ENCODE data around the gene NLGN3. TPM values are rescaled to one million over a fixed set of nuclear protein-coding genes. Genes with fewer than 3 reads are reported as not detected.

NLGN3 gene
- total RNA-seq, 2 experiments from 2014 or later, result 3.4 to 4.3 TPM

GRCh38 chrX:71181558-71181909, 36.9 kb downstream of the NLGN3 start:
- Mint-ChIP-seq H3K27me3 (no peaks in the 10 kb centered on the region), H3K4me3 (peak overlapping the region; percentile 98), H3K9me3 (no peaks in the 10 kb centered on the region), H3K36me3 (ENCODE audit: low read depth) (peaks cover 22% of the 10 kb centered on the region), H3K4me1 (ENCODE audit: low read depth) (peaks cover 25% of the 10 kb centered on the region), H3K27ac (peak overlapping the region; percentile 98)
- no peaks in the 10 kb centered on the region for H3K27me3 ChIP-seq (ENCODE audit: control insufficient read depth in 1 of 2, insufficient read depth in 2 of 2, low read length in 2 of 2)
- peaks cover 20% of the 10 kb centered on the region for H3K4me1 ChIP-seq (ENCODE audit: insufficient read depth, low read length)
- ATAC-seq (ENCODE audit: poor library complexity) (peak; percentile 49), DNase-seq (peak in 12 of 14 experiments; percentile 3 to 78 (median 18))
- CTCF ChIA-PET, result interaction anchor here (0.7 to 1.3 kb wide), 2 partner anchors 102 to 748 kb away, joined by 3 to 5 read pairs; partner anchors contain the start of gene NONO
- POLR2A ChIA-PET, result interaction anchor here (0.7 to 3.2 kb wide), 18 partner anchors 8 to 1048 kb away, joined by 3 to 55 read pairs (median 6); partner anchors contain the start of genes CXorf65, FOXO4, IGBP1 and IL2RG
- intact Hi-C loops (cut with DNase I, micrococcal nuclease), result loop anchor here (1.0 to 10.0 kb wide), 5 partner anchors 73 to 209 kb away; partner anchors contain the start of genes NONO (in 1 of the 2), SNX12 (in 1 of the 2), TAF1 (in 1 of the 2) and ZMYM3 (in 1 of the 2)
- TF ChIP-seq, protein P1, sequence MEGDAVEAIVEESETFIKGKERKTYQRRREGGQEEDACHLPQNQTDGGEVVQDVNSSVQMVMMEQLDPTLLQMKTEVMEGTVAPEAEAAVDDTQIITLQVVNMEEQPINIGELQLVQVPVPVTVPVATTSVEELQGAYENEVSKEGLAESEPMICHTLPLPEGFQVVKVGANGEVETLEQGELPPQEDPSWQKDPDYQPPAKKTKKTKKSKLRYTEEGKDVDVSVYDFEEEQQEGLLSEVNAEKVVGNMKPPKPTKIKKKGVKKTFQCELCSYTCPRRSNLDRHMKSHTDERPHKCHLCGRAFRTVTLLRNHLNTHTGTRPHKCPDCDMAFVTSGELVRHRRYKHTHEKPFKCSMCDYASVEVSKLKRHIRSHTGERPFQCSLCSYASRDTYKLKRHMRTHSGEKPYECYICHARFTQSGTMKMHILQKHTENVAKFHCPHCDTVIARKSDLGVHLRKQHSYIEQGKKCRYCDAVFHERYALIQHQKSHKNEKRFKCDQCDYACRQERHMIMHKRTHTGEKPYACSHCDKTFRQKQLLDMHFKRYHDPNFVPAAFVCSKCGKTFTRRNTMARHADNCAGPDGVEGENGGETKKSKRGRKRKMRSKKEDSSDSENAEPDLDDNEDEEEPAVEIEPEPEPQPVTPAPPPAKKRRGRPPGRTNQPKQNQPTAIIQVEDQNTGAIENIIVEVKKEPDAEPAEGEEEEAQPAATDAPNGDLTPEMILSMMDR (IDR thresholded peaks at IDR 0.05), result no peak
- H3K27ac ChIP-seq (ENCODE audit: low read depth in 1 of 2, low read length in 2 of 2), result peak overlapping the region; percentile 89 to 92
- peak overlapping the region; percentile 68 for H3K4me3 ChIP-seq (ENCODE audit: low read length)
- peaks cover 10% of the 10 kb centered on the region for H3K36me3 ChIP-seq (ENCODE audit: insufficient read depth, low read length)
- H3K9me3 ChIP-seq (ENCODE audit: control insufficient read depth in 1 of 2, insufficient read depth in 1 of 2, low read length in 2 of 2), result no peaks in the 10 kb centered on the region

DNA sequence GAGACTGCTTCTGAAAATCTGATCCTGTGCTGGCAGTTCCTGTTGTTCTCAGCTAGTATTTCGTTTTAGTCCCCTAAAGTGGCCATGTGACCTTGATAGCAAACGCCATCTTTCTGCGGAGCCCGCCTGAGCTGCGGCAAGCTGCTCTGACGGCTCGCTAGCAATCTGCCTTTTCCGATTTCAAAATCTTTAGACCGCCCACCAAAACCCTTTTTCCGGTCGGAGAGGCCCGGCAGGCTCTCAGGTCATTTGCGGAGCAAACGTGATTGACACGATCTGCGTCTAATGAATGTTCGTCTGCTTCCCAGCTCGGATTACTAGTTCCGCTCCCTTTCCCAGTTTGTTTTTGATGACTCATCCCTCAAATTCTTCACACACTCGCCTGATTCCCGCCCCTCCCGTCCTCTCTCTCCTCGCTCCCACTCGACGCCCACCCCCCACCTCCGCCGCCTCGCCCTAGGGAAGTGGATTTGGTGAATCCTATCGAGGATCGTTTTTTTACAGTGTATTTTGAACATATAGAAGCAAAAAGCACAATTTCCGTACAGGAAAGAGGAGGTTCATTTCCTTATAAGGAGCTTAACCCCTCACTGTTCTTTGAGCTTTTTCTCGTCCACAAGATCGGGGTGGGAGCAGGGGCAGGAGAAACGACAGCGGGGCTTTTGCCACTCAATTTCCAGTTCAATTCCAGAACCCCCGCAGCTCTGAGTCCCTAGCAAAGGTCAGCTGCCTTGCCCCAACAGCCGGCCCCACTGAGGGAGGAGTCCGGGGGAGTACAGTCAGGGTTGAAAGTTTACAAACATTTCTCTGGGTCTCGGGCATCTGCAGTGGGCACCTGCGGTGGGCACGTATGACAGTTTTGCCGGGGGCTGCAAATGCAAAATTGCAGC, 37.5 kb downstream of the NLGN3 start:
- H3K27me3 Mint-ChIP-seq, result no peaks in the 10 kb centered on the region
- H3K4me3 Mint-ChIP-seq, result peak overlapping the region; percentile 98
- Histone ChIP-seq H3K27ac (ENCODE audit: low read depth in 1 of 2, low read length in 2 of 2) (peak overlapping the region; percentile 89 to 92), H3K36me3 (ENCODE audit: insufficient read depth, low read length) (peaks cover 10% of the 10 kb centered on the region), H3K9me3 (ENCODE audit: control insufficient read depth in 1 of 2, insufficient read depth in 1 of 2, low read length in 2 of 2) (no peaks in the 10 kb centered on the region), H3K4me3 (ENCODE audit: low read length) (peak overlapping the region; percentile 68), H3K4me1 (ENCODE audit: insufficient read depth, low read length) (peaks cover 20% of the 10 kb centered on the region), H3K27me3 (ENCODE audit: control insufficient read depth in 1 of 2, insufficient read depth in 2 of 2, low read length in 2 of 2) (no peaks in the 10 kb centered on the region)
- ChIA-PET POLR2A (interaction anchor here (0.6 to 3.2 kb wide), 22 partner anchors 9 to 1049 kb away, joined by 3 to 55 read pairs (median 6); partner anchors contain the start of genes CXorf65, FOXO4, IGBP1 and IL2RG), CTCF (interaction anchor here (0.7 to 1.3 kb wide), 2 partner anchors 101 to 748 kb away, joined by 3 to 5 read pairs; partner anchors contain the start of gene NONO)
- intact Hi-C loops (cut with DNase I, micrococcal nuclease), result loop anchor here (1.0 to 10.0 kb wide), 5 partner anchors 72 to 210 kb away; partner anchors contain the start of genes NONO (in 1 of the 2), SNX12 (in 1 of the 2), TAF1 (in 1 of the 2) and ZMYM3 (in 1 of the 2)
- no peaks in the 10 kb centered on the region for H3K9me3 Mint-ChIP-seq
- TF ChIP-seq, protein P1 (IDR thresholded peaks at IDR 0.05), result no peak
- peak overlapping the region; percentile 98 for H3K27ac Mint-ChIP-seq
- ATAC-seq (ENCODE audit: poor library complexity) (peak; percentile 94), DNase-seq (peak; percentile 55 to 94 (median 72))
- H3K4me1 Mint-ChIP-seq (ENCODE audit: low read depth), result peaks cover 25% of the 10 kb centered on the region
- peaks cover 18% of the 10 kb centered on the region for H3K36me3 Mint-ChIP-seq (ENCODE audit: low read depth)

DNA sequence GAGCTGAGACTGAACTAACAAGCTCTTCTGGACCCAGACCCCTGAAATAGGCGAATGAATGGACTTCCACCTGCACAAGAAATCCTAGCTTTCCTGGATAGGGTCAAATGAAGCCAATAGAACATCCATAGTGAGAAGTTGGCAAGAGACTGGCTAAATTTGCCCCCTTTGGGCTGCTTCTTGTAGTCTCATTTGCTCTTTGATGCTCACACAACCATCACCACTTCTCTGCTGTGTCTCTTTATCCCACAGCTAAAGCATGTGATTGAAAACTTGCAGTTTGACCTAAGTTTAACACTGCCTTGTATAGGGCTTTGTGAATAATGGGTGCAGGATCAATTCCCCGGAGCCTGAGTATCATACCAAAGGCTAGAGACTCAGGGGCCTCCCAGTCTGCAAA, 38.2 kb downstream of the NLGN3 start:
- ATAC-seq (ENCODE audit: poor library complexity) (no peak), DNase-seq (no peak)
- peaks cover 25% of the 10 kb centered on the region for H3K4me1 Mint-ChIP-seq (ENCODE audit: low read depth)
- ChIA-PET POLR2A (interaction anchor here (0.6 to 3.2 kb wide), 17 partner anchors 8 to 1049 kb away, joined by 3 to 55 read pairs (median 7); partner anchors contain the start of genes CXorf65, FOXO4, IGBP1 and IL2RG), CTCF (interaction anchor here (1.3 kb wide), 1 partner anchor 100 kb away, joined by 5 read pairs; the partner anchor contains the start of gene NONO)
- H3K27me3 Mint-ChIP-seq, result no peaks in the 10 kb centered on the region
- Histone ChIP-seq H3K4me1 (ENCODE audit: insufficient read depth, low read length) (peaks cover 20% of the 10 kb centered on the region), H3K27ac (ENCODE audit: low read depth in 1 of 2, low read length in 2 of 2) (peak overlapping the region; percentile 89 to 92), H3K27me3 (ENCODE audit: control insufficient read depth in 1 of 2, insufficient read depth in 2 of 2, low read length in 2 of 2) (no peaks in the 10 kb centered on the region), H3K9me3 (ENCODE audit: control insufficient read depth in 1 of 2, insufficient read depth in 1 of 2, low read length in 2 of 2) (no peaks in the 10 kb centered on the region), H3K36me3 (ENCODE audit: insufficient read depth, low read length) (peaks cover 4% of the 10 kb centered on the region), H3K4me3 (ENCODE audit: low read length) (peak overlapping the region; percentile 68)
- no peaks in the 10 kb centered on the region for H3K9me3 Mint-ChIP-seq
- TF ChIP-seq, protein P1 (IDR thresholded peaks at IDR 0.05), result no peak
- peak overlapping the region; percentile 98 for H3K27ac Mint-ChIP-seq
- H3K4me3 Mint-ChIP-seq, result peak overlapping the region; percentile 98
- peaks cover 17% of the 10 kb centered on the region for H3K36me3 Mint-ChIP-seq (ENCODE audit: low read depth)
- intact Hi-C loops (cut with DNase I, micrococcal nuclease), result loop anchor here (5.0 to 10.0 kb wide), 4 partner anchors 102 to 211 kb away; partner anchors contain the start of genes NONO (in 1 of the 2), SNX12 (in 1 of the 2) and TAF1 (in 1 of the 2)
